GM18499 (cell line): ENCODE measurements around the gene MOCS1.

ENCODE experiments used
- ATAC-seq: cut with Tn5 transposase; IDR thresholded peaks from one replicate; pipeline ENCODE4 v1.9.1; 2021; ENCODE audit warnings: moderate number of reproducible peaks; ENCODE audit not compliant: insufficient read depth, unreplicated experiment

The MOCS1 gene

DNA sequence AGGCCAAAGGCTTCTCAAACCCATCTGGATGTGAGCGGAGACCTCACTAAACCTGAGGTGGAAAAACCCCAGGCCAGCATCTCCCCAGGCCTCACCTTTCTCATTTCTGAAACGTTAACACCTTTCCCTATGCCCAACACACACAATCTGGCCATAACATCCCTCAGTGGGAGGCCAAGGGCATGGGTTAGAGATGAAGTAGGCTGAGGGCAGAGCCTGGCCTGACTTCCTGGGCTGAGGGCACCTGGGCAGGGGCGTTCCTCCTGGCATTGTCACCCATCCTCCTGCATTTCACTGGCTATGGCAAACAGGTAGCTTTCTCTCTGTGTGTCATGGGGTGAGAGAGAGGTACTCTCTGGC is 8.4 kb downstream of the MOCS1 start:
- ATAC-seq: no peak

DNA sequence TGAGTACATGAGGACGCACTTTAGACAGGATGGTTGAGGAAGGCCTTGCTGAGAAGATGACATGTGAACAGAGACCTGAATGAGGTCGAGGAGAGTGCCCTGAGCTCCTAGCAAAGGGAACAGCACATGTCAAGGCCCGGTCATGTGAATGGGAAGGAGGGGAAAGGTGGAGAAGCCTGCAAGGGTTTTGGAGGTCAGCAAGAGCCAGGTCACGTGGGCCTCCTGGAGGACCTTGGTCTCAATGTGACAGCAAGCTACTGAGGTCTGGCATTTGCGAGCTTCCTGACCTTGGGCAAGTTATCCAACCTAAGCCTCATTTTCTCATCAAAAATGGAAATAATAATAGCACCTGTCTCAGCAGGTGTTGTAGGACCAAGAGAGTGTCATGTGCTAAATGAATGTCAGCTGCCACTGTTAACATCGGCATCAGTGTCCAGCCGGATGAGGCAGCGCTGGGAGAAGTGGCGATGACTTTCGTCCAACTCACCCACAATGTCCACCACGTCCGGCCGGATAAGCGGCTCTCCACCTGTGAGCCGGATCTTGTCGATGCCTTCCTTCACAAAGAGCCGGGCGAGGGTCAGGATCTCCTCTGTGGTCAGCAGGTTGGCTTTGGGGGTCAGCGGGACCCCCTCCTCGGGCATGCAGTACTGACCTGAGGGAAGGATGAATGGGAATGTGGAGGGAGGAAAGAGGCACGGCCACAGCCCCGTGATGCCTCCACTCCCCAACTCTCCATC is 8.9 kb downstream of the MOCS1 start:
- no peak for ATAC-seq

DNA sequence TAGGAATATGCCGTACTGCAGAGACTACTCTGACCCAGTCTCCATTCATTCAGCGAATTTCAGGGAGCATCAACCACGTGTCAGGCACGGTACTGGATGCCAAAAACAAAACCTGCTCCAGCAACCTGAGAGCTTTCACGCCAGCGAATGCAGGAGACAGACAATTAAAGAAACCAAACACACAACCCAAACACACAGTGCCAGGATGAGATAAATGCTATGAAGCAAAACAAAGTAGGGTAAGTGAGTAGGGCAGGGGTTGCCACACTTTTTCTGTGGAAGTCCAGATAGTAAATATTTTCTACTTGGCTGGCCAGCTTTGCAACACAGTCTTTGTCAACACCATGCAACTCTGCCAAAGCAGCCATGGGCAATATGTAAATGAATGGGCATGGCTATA is 10.0 kb downstream of the MOCS1 start:
- no peak for ATAC-seq

DNA sequence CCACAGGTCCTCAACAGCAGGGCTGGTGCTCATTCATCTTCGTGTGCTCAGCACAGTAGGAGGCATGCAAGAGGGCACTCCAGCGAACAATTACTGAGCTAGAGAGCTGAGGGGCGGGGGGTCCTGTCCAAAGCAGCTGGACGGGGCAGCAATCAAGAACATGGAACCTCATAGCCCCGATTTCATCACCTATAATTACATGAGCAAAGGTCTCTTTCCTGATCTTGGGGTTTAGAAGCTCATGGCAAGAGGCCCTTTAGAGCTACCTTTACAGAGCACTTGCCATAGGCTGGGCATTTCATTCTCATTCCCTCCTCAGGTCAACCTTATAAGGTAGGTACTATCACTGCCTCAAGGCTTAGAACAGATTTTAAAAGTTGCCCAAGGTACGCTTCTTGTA is 10.4 kb downstream of the MOCS1 start:
- ATAC-seq: no peak

DNA sequence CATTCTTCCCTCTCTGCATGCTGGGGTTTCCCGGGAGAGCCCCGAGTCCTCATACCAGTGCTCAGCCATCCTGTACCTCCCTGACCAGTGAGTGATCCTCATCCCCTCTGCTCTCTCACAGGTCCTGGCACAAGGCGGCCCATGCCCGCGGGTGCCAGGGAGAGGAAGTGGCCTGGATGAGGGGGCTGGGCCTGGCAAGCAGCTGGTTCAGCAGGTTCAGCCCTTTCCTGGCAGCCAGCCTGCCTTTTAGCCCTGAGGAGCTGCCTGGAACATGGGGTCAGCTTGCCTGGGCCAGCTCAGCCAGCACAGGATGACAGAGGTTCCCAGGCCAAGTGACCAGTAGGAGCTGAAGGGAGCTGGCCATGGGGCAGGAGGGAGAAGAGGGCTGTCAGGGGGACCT is 10.9 kb downstream of the MOCS1 start:
- ATAC-seq: no peak

DNA sequence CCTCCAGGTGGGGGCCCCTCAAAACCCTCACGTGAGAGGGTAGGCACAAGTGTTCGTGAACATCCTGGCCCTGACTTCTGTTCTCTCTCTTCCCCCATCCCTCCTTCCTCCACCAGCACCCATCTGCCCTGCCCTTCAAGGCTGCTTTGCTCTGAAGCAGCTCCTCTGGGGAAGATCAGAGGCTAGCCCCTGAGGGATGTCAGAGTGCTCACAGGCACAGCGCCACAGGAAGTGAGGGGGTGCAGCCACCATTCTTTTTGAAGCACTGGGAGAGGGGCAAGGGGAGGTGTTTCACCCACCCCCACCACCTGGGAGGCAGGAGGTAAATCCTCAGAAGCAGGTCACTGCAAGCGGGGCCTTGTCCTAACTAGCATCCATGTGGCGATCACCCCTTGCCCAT is 11.4 kb downstream of the MOCS1 start:
- ATAC-seq: no peak

DNA sequence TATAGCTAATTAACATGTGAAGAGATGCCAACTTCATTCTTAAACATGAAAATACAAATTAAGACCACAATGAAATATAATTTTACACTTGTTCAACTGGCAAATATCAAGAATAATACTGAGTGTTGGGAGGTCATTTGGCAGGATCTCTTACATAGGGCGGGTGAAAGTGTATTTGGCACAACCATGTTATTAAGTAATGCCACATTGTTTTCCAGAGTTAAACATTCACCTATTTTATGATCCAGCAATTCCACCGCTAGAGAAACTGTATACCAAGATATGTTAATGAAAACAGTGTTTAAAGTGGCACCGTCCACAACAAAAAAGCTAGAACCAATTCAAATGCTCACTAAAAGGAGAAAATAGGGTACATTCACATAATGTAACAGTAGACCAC is 14.1 kb downstream of the MOCS1 start:
- ATAC-seq: no peak

DNA sequence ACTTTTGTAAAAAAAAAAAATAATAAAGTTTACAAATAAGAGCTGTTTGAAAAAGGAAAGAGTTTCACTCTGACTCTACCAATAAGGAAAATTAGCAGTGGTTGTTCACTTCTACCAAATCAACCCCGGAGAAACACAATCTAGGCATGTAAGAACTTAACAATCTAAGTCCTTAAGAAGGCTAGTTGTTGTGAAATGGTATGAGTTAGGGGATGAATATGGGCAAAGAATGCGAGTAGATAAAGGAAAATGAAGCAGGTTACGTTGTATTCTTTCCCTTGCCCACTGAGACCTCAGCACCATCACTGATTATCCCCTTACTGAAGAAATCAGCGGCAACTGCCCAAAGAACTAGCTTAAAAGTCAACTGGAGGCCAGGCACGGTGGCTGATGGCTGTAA is 15.4 kb downstream of the MOCS1 start:
- ATAC-seq: no peak

DNA sequence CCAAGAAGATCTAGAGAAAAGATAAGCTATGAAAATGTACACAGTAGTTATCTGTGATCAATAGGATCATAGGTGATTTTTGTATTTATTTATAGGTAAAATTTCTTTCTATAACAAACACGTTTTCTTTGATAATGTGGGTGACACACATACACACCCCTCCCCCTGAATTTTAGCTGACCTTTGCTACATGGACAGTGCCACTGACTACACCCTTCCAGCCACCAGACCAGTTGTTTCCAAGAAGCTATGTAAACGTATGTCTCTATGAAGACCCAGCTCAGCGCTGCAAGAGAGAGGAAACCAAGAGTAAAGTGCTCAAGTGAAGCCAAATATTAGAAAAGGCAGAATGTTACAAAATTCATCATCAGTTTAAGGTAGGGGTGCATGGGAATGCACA is 16.3 kb downstream of the MOCS1 start:
- ATAC-seq: no peak

DNA sequence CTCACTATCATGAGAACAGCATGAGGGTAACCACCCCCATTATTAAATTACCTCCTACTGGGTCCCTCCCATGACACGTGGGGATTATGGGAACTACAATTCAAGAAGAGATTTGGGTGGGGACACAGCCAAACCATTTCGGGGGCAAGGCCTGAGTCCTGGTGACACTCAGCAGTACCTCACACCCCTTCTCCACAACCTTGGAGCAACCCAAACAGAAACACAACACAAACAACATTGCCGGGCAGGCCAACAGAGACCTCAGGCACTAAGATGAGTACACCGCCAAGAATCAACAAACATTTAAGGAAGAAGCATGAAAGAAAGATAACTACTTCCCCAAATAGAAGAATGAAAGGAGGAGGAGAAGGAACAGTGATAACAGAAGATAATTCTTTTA is 16.9 kb downstream of the MOCS1 start:
- no peak for ATAC-seq

DNA sequence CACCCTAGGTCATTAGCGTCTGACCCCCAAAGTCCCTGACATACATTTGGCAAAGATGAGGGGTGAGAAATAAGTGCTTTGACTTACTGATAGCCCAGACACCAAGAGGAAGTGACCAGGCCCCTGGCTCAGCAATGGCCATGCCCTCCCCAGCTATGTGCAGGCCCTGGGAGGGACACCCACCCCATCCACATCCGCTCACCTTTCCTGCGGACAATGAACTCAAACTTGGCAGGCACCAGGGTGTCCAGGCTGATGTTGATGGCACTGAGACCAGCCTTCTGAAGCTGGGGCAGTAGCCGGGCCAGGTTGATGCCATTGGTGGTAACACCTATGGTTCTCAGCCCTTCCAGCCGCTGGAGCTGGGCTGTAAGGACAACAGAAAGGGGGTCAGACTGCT is 18.4 kb downstream of the MOCS1 start:
- no peak for ATAC-seq

DNA sequence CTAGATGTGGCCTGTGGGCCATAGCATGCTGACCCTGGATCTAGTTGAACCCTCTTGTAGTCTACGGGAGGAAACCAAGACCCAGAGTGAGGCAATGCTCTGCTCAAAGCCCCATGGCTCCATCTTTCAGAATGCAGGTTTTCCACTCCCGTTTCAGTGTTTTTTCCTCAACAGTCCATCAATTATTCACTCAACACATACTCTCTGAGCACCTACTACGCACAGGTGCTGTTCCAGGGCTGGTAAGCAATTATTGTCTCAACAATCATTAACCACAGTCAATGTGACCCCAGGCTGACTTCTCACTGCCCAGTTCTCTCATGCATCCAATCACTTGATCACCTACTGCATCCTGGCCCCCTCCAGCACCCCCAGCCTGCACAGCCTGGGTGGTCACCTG is 20.0 kb downstream of the MOCS1 start:
- no peak for ATAC-seq

DNA sequence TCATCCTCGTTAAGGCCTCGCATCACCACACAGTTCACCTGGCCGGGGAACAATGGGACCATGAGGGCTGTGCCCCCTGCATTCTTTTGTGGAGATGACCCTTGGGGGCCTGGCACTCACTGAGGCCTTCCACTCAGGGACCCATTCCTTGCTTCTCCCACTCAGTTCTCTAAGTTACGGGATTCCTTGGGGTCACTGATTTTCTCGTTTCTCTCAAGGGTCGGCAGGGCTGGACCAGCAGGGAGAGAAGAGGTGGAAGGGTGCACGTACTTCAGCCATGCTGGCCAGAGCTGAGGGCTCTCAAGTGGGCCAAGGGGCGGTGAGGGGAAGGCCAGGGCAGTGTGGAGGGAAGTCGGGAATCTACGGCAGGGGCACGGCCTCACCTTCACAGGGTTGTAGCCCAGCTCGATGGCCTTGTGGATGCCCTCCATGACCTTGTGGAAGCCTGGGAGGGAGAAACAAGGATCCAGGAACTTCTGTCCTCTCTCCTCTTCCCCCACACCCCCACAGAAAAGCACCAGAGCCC is 20.8 kb downstream of the MOCS1 start:
- ATAC-seq: no peak

DNA sequence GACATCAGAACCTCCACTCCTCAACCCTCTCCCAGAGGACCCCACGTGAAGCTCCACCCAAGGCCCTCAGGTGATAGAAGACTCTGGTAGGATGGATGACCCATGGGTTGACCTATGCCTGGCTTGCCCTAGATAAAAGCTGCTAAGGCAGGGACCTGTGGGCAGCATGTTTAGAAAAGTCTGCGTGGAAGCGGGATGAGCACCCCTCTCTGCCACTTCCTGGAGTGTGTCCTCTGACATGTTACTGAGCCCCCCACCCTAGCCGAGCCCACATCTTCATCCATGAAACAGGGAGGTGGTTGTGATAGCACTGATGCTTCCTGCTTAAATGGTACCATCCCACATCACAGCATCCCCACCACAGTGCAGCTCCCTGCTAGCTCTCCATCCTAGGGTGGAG is 21.8 kb downstream of the MOCS1 start:
- no peak for ATAC-seq

DNA sequence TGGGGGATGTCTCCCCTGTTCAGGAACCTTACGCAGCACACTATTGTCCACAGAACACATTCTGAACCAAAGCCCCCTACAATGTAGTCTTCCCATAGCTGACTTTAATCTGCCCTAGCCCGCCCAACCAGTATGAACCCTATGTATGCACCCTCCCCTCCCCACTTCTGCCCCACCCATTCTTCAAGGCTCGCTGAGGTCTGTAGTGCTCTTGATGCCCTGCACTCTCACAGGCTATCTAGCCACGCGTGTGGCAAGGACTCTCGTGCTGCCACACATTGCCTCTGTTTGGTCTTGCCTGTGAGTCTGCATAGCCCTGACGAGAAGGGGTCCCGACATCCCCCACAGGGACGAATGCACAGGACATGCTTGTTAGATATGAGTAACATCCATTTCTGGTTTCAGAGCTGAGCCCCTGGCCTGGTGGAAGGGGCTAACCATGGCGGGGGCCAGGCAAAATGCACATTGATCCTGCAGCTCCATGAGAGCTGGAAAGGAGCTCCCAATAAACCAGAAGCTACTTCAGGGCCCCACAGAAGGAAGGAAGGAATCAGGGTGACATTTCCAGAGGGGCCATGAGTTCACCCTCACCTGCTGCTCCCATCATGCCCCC is 22.6 kb downstream of the MOCS1 start:
- no peak for ATAC-seq

DNA sequence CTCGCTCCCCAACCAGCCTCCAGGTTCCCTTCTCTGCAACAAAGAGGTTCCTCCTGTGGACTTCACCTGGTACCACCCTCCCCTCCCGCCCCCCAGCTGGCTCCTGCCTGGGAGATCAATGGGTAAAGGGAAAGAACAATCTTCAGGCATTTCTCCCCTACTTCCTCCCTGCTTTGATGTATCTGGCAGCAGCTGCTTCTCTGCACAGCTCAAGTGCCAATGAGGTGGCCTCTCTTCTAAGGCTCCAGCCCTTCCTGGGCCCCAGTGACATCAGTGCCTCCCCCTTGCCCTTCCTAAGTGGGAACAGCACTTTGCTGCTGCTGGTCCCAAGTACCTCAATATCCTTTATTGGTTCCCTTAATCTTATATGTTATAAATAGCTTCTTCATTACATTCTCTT is 23.5 kb downstream of the MOCS1 start:
- no peak for ATAC-seq

DNA sequence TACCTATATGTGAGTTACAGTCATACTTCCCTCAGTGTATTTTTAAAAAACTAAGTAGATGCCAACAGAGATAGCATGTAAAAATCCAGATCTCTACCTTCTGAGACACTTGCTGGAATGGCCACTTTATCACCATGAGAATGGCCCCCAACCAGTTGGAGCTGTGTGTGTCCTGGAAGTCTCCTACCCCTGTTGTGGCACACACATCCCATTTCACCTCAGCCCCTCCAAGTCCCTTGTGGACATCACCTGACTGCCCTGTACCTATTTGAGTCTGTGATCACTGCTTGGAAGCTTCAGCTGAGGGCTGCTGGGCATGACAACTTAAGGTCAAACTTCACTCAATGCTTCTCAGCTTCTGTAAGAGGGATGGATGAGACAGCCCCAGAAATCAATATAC is 24.1 kb downstream of the MOCS1 start:
- ATAC-seq: no peak

DNA sequence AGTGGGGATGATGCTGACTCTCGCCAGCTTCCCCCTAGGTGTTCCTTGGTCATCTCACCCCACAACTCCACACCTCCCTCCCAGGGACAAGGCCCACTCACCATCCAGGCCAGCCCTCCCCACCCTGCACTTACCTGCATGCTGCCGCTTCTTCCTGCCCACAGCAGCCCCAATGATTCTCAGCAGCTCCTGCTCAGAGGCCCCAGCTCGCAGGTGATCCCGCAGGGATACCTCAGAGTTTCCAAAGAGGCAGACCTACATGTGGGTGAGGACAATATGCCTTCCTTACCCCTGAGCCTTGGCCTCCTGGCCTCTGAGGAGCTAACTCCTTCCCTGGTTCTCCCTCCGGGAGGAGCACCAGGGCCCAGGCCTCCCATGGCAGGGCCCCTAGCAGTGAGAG is 24.6 kb downstream of the MOCS1 start:
- ATAC-seq: no peak

DNA sequence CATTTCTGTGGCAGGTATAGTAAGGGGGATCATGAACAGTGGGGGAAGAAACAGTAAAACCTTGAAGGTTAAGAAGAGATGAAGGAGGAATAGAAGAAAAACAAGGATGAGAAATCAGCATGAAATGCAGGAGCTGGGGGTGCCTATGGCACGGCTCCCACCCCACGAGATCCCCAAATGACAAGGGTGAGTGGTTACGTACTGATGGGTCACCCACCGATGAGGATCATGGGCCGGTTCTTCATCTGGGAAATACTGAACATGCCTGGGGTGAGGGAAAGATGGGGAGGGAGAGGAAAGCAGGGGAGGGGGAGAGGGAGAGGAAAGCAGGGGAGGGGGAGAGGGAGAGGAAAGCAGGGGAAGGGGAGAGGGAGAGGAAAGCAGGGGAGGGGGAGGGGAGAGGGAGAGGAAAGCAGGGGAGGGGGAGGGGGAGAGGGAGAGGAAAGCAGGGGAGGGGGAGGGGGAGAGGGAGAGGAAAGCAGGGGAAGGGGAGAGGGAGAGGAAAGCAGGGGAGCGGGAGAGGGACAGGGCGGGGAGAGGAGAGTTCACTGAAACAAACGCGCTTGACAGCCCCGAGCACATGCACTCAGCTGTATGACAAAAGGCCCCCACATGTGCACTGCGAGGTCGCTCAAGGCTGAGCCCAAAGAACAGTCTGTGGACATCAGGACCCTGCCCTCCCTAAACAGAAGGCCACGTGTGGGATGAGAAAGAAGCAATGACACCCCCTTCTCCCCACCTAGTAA is 25.3 kb downstream of the MOCS1 start:
- ATAC-seq: no peak

DNA sequence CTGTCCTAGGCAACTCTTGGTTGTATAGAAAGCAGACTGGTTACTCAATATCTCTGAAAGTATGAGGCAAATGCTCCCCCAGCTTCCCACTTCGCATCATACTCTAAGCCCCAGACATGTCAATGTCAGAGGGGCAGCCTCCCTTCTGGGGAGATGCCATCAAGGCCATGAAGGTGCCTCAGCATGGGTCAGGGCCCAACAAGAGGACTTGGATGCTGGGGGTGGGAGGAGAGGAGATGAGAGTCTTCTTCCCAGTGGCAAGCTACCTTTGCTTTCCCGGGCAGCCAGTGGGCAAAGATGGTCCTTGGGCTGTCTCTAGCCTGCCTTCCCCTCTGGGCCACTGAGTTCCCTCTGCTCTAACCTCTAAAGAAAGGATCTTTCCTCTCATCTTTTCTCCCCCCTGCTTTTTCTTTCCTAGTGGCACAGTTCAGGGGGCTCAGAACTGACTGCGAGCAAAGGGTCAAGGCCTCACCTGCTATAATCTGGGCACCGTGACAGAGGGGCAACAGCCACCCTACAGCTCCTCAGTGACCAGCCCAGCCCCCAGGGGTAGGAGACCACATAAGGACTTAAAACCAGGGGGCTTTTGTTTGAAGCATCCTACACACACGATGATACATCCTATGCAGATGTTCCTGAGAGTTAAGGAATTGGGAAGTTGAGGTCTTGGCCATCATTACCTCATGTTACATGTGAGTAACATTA is 26.2 kb downstream of the MOCS1 start:
- no peak for ATAC-seq

DNA sequence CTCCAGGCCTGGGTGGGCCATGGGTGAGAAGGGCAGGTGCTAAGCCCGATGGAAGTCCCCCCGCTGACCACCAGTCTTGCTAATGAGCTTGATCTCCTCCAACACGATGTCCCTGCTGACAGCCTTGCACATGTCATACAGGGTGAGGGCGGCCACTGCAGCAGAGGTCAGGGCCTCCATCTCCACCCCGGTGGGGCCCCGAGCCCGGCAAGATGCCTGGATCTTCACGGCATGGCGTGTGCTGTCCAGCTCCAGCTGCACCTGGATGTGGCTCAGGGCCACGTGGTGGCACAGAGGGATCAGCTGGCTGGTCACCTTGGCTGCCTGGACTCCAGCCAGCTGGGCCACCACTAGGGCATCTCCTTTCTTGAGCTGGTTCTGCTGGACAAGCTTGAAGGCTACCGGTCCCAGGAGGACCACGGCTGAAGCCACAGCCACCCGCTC is 27.9 kb downstream of the MOCS1 start:
- ATAC-seq: no peak
